T-cell (primary cell): Measurements from ENCODE around the gene MLH1. TPM values are rescaled to one million over a fixed set of nuclear protein-coding genes. Genes with fewer than 3 reads are reported as not detected.
"Not testable (repeated sequence)": the region's sequence is repeated elsewhere in the genome, so short reads cannot be mapped to it uniquely, and the experiment has no call there.

Source experiments
- ATAC-seq, 4 experiments: fragments of 200-7000 bp in 3 of 4; fragments of 150-1000 bp in 1 of 4; cut with Tn5 transposase; replicated peaks in 1 of 4; 1 replicate in 3 of 4; 2 replicates in 1 of 4; pipeline ENCODE4 v1.10.0; 2021; ENCODE audit warnings: moderate library complexity in 3 of 4, mild to moderate bottlenecking in 2 of 4, moderate number of reproducible peaks in 1 of 4
- CTCF ChIA-PET, 2 donors: fragments of 300-600 bp; sonication (Branson Sonifier 250); formaldehyde crosslinking; loops; one replicate each; lab custom pipeline; 2022; ENCODE audit warnings: antibody characterized with exemption in 2 of 2; lab: Charles Lee
- POLR2A ChIA-PET, 2 donors: fragments of 300-600 bp; sonication (Branson Sonifier 250); formaldehyde crosslinking; loops; one replicate each; lab custom pipeline; 2022; ENCODE audit warnings: antibody characterized with exemption in 2 of 2; lab: Charles Lee
- DNase-seq, 35 experiments: peaks; one replicate each; pipeline versions ENCODE4 v3.0.0 to v3.0.0-alpha.2; 2013 to 2023
- H3K27ac ChIP-seq: one replicate; pipeline ENCODE4 v1.5.1; 2013; ENCODE audit warnings: low read length
- H3K27me3 ChIP-seq, 2 experiments: replicated peaks in 1 of 2; 1 replicate in 1 of 2; 2 replicates in 1 of 2; pipeline versions ENCODE4 v1.6.1 to v1.7.0; 2013; ENCODE audit warnings: low read length in 1 of 2, mixed read lengths in 1 of 2; ENCODE audit not compliant: control insufficient read depth in 2 of 2, insufficient read depth in 2 of 2; ENCODE audit errors: extremely low read depth in 1 of 2
- H3K36me3 ChIP-seq, 2 donors: 1 replicate in 1 of 2; 2 replicates in 1 of 2; pipeline versions ENCODE4 v1.6.1 to v1.7.0; 2013; ENCODE audit warnings: low read length in 1 of 2; ENCODE audit not compliant: control insufficient read depth in 2 of 2, insufficient read depth in 1 of 2; ENCODE audit errors: extremely low read depth in 1 of 2
- H3K4me1 ChIP-seq, 2 experiments: 1 replicate in 1 of 2; 2 replicates in 1 of 2; pipeline versions ENCODE4 v1.6.1 to v1.7.0; 2013; ENCODE audit warnings: low read length in 2 of 2, mixed read lengths in 1 of 2; ENCODE audit not compliant: insufficient read depth in 2 of 2, control insufficient read depth in 1 of 2; ENCODE audit errors: extremely low read depth in 1 of 2
- H3K4me3 ChIP-seq, 2 donors: 1 replicate in 1 of 2; 2 replicates in 1 of 2; pipeline versions ENCODE4 v1.5.1 to v1.7.0; 2013; ENCODE audit warnings: mild to moderate bottlenecking in 2 of 2, low read length in 1 of 2, moderate library complexity in 1 of 2; ENCODE audit not compliant: control insufficient read depth in 1 of 2; ENCODE audit errors: extremely low read depth in 1 of 2
- H3K9me3 ChIP-seq: 2 replicates; pipeline ENCODE4 v1.7.0; 2013
- H3K27ac Mint-ChIP-seq, 2 donors: one replicate each; pipeline ENCODE4 v1.8.0; 2020 to 2021; ENCODE audit warnings: mild to moderate bottlenecking in 2 of 2, mixed read lengths in 2 of 2
- H3K27me3 Mint-ChIP-seq, 2 donors: one replicate each; pipeline ENCODE4 v1.8.0; 2021 to 2022; ENCODE audit warnings: mixed read lengths in 2 of 2
- H3K36me3 Mint-ChIP-seq: one replicate; pipeline ENCODE4 v1.8.0; 2021; ENCODE audit warnings: mixed read lengths
- H3K4me1 Mint-ChIP-seq, 3 donors: one replicate each; pipeline ENCODE4 v1.8.0; 2020 to 2022; ENCODE audit warnings: mixed read lengths in 3 of 3, mild to moderate bottlenecking in 1 of 3
- H3K4me3 Mint-ChIP-seq, 3 donors: one replicate each; pipeline ENCODE4 v1.8.0; 2020 to 2022; ENCODE audit warnings: mild to moderate bottlenecking in 3 of 3, mixed read lengths in 3 of 3, moderate library complexity in 3 of 3
- H3K9me3 Mint-ChIP-seq, 3 donors: one replicate each; pipeline ENCODE4 v1.8.0; 2020 to 2022; ENCODE audit warnings: mixed read lengths in 3 of 3
- WGBS: methylation state at CpG from one replicate; pipeline ENCODE4 v1.1.5; 2013; ENCODE audit warnings: missing lambda C conversion rate; ENCODE audit not compliant: insufficient coverage; 5-methylcytosine and 5-hydroxymethylcytosine counted together
- total RNA-seq, 35 experiments: library from RNA in 6 of 35; stranded (reverse) in 6 of 35; fragments of 120-200 nt in 1 of 35; gene quantifications; one replicate each; pipeline versions ENCODE4 v1.2.1 to v1.2.4 and lab custom pipeline; 2013 to 2026

MLH1 gene
- total RNA-seq, 5 donors from 2014 or later (not counting 1 experiment from before 2014, with no cell fraction given): 24.7 to 32.4 (median 28.6) TPM

GRCh38 chr3:36947814-36948213 lies 45.5 kb upstream of the MLH1 start:
- DNase-seq, H3K27ac ChIP-seq, H3K36me3 Mint-ChIP-seq, H3K27me3 Mint-ChIP-seq, H3K4me3 Mint-ChIP-seq, ATAC-seq, POLR2A ChIA-PET, H3K9me3 ChIP-seq, H3K4me3 ChIP-seq, H3K27me3 ChIP-seq, H3K36me3 ChIP-seq: not testable (repeated sequence)
- peak overlapping the region in 1 of 2 donors; percentile 55 for H3K27ac Mint-ChIP-seq
- CTCF ChIA-PET: interaction anchor here (0.6 to 1.4 kb wide), 2 partner anchors 11 to 94 kb away, joined by 3 read pairs; no protein-coding TSS in a partner anchor
- WGBS: no CpG with 5 or more reads among the region's 5 CpGs
- peaks cover 7 to 16% of the 10 kb centered on the region in 2 experiments for H3K4me1 ChIP-seq
- H3K9me3 Mint-ChIP-seq: peaks cover 2 to 10% (median 4%) of the 10 kb centered on the region in 3 donors
- peaks cover 7 to 13% (median 11%) of the 10 kb centered on the region in 3 donors for H3K4me1 Mint-ChIP-seq

GRCh38 chr3:36954452-36955134 lies 38.7 kb upstream of the MLH1 start:
- no peaks in the 10 kb centered on the region for H3K27me3 ChIP-seq
- no peak overlapping the region for H3K4me3 ChIP-seq
- ChIA-PET CTCF (interaction anchor here in 1 of 2 donors (0.7 to 1.1 kb wide), 3 partner anchors 10 to 54 kb away, joined by 3 read pairs; partner anchors contain the start of gene MLH1), POLR2A (no interaction called here)
- Mint-ChIP-seq H3K4me1 (peaks cover 0 to 12% (median 10%) of the 10 kb centered on the region in 3 donors), H3K4me3 (no peak overlapping the region), H3K27ac (no peak overlapping the region), H3K27me3 (no peaks in the 10 kb centered on the region), H3K36me3 (no peaks in the 10 kb centered on the region), H3K9me3 (no peaks in the 10 kb centered on the region)
- no peak for DNase-seq
- peaks cover 0 to 3% of the 10 kb centered on the region in 2 experiments for H3K4me1 ChIP-seq
- H3K36me3 ChIP-seq: no peaks in the 10 kb centered on the region
- no peaks in the 10 kb centered on the region for H3K9me3 ChIP-seq
- ATAC-seq: no peak
- H3K27ac ChIP-seq: no peak overlapping the region

DNA sequence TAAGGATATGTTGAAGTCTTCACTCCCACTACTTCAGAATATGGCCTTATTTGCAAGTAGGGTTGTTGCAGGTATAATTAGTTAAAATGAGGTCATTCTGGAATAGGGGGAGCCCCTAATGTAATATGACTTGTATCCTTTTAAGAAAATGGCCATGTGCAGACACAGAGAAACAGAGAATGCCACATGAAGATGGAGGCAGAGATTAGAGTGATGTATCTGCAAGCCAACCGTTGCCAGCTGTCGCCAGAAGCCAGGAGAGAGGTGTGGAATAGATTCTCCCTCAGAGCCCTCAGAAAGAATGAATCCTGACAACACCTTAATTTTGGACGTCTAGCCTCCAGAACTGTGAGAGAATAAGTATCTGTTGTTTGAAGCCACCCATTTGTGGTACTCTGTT lies 37.2 kb upstream of the MLH1 start:
- H3K27ac ChIP-seq: no peak overlapping the region

DNA sequence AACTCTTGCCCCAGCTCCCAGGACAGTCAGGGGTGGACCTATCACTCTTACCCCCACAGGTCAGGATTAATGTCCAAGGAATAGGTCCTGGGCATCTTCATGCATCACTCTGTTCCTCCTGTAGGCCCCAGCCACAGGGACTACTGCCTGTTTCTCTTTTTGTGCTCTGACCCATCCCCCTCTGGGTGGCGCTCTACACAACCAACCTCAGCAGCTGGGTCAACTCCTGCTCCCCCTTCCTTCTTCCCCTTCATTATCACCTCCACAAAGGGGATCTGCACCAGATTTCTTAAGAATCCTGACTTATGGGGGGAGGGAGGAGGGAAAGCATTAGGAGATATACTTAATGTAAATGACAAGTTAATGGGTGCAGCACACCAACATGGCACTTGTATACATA lies 36.3 kb upstream of the MLH1 start:
- Mint-ChIP-seq H3K27ac (peak overlapping the region in 1 of 2 donors; percentile 16), H3K27me3 (no peaks in the 10 kb centered on the region), H3K4me3 (no peak overlapping the region), H3K9me3 (no peaks in the 10 kb centered on the region), H3K4me1 (peaks cover 0 to 12% (median 10%) of the 10 kb centered on the region in 3 donors), H3K36me3 (no peaks in the 10 kb centered on the region)
- POLR2A ChIA-PET: no interaction called here
- Histone ChIP-seq H3K4me1 (peaks cover 0 to 3% of the 10 kb centered on the region in 2 experiments), H3K27me3 (no peaks in the 10 kb centered on the region), H3K36me3 (no peaks in the 10 kb centered on the region), H3K4me3 (no peak overlapping the region), H3K27ac (no peak overlapping the region), H3K9me3 (no peaks in the 10 kb centered on the region)
- DNase-seq: no peak
- WGBS: no CpG with 5 or more reads among the region's 1 CpG
- CTCF ChIA-PET: interaction anchor here (0.6 to 3.1 kb wide), 7 partner anchors 12 to 144 kb away, joined by 3 to 34 read pairs (median 5); partner anchors contain the start of genes EPM2AIP1 (in 1 of the 2), MLH1 (in 1 of the 2) and TRANK1 (in 1 of the 2)
- ATAC-seq: no peak

More for the DNA sequence above, 37.2 kb upstream of the MLH1 start:
- H3K4me3 Mint-ChIP-seq: no peak overlapping the region
- 40% methylated on average over 1 of the region's 3 CpGs for WGBS
- H3K4me1 ChIP-seq: peaks cover 0 to 3% of the 10 kb centered on the region in 2 experiments
- POLR2A ChIA-PET: no interaction called here
- H3K36me3 ChIP-seq: no peaks in the 10 kb centered on the region
- peak overlapping the region; percentile 2 to 6 for H3K27ac Mint-ChIP-seq
- no peaks in the 10 kb centered on the region for H3K36me3 Mint-ChIP-seq
- CTCF ChIA-PET: no interaction called here
- DNase-seq (no peak), ATAC-seq (no peak)
- H3K9me3 ChIP-seq: no peaks in the 10 kb centered on the region
- H3K4me1 Mint-ChIP-seq: peaks cover 0 to 12% (median 10%) of the 10 kb centered on the region in 3 donors
- no peaks in the 10 kb centered on the region for H3K27me3 Mint-ChIP-seq
- no peak overlapping the region for H3K4me3 ChIP-seq
- H3K9me3 Mint-ChIP-seq: no peaks in the 10 kb centered on the region
- no peaks in the 10 kb centered on the region for H3K27me3 ChIP-seq

- no peaks in the 10 kb centered on the region for H3K9me3 Mint-ChIP-seq
- H3K4me3 ChIP-seq: no peak overlapping the region
- no peaks in the 10 kb centered on the region for H3K27me3 ChIP-seq
- CTCF ChIA-PET: interaction anchor here (0.6 to 3.1 kb wide), 51 partner anchors 9 to 287 kb away, joined by 3 to 34 read pairs (median 4); partner anchors contain the start of genes EPM2AIP1 (in 1 of the 2), LRRFIP2 (in 1 of the 2), MLH1 (in 1 of the 2) and TRANK1 (in 1 of the 2)
- peaks cover 0 to 12% (median 10%) of the 10 kb centered on the region in 3 donors for H3K4me1 Mint-ChIP-seq
- ATAC-seq (no peak), DNase-seq (peak in 1 of 35 experiments; percentile 20)
- H3K36me3 ChIP-seq: no peaks in the 10 kb centered on the region
- no peaks in the 10 kb centered on the region for H3K27me3 Mint-ChIP-seq
- peaks cover 0 to 3% of the 10 kb centered on the region in 2 experiments for H3K4me1 ChIP-seq
- no CpG with 5 or more reads among the region's 3 CpGs for WGBS
- H3K36me3 Mint-ChIP-seq: no peaks in the 10 kb centered on the region
- no peaks in the 10 kb centered on the region for H3K9me3 ChIP-seq
- peak overlapping the region in 1 of 3 donors; percentile 4 for H3K4me3 Mint-ChIP-seq
- POLR2A ChIA-PET: interaction anchor here (0.9 to 1.4 kb wide), 2 partner anchors 34 to 35 kb away, joined by 4 to 5 read pairs; partner anchors contain the start of genes EPM2AIP1 (in 1 of the 2) and MLH1 (in 1 of the 2)
- H3K27ac ChIP-seq: no peak overlapping the region
- H3K27ac Mint-ChIP-seq: peak overlapping the region; percentile 40 to 50
These were observed 35.2 kb upstream of the MLH1 start for GRCh38 chr3:36957862-36958686.

- Histone ChIP-seq H3K27me3 (no peaks in the 10 kb centered on the region), H3K4me1 (peaks cover 0 to 3% of the 10 kb centered on the region in 2 experiments), H3K36me3 (no peaks in the 10 kb centered on the region), H3K4me3 (no peak overlapping the region), H3K27ac (no peak overlapping the region), H3K9me3 (no peaks in the 10 kb centered on the region)
- no peaks in the 10 kb centered on the region for H3K9me3 Mint-ChIP-seq
- no peak overlapping the region for H3K27ac Mint-ChIP-seq
- H3K36me3 Mint-ChIP-seq: no peaks in the 10 kb centered on the region
- CTCF ChIA-PET: interaction anchor here (0.7 to 3.1 kb wide), 11 partner anchors 15 to 230 kb away, joined by 3 to 34 read pairs (median 6); partner anchors contain the start of genes LRRFIP2 (in 1 of the 2) and TRANK1 (in 1 of the 2)
- H3K27me3 Mint-ChIP-seq: no peaks in the 10 kb centered on the region
- DNase-seq (no peak), ATAC-seq (no peak)
- WGBS: no CpG with 5 or more reads among the region's 2 CpGs
- peaks cover 0 to 12% (median 10%) of the 10 kb centered on the region in 3 donors for H3K4me1 Mint-ChIP-seq
- POLR2A ChIA-PET: interaction anchor here in 1 of 2 donors (0.6 to 0.7 kb wide), 2 partner anchors 51 to 1195 kb away, joined by 3 to 18 read pairs; no protein-coding TSS in a partner anchor
- no peak overlapping the region for H3K4me3 Mint-ChIP-seq
These were observed 33.5 kb upstream of the MLH1 start for GRCh38 chr3:36959821-36960220.
